ENCODE results near the gene DGKI. TPM values are rescaled to one million over a fixed set of nuclear protein-coding genes. Genes with fewer than 3 reads are reported as not detected.
A peak's percentile ranks its signal among the peaks of the same experiment; 100 is the strongest.

DGKI gene
- total and polyA plus RNA-seq, 2 donors (not counting 1 experiment from before 2014, with no cell fraction given) = not detected

DNA sequence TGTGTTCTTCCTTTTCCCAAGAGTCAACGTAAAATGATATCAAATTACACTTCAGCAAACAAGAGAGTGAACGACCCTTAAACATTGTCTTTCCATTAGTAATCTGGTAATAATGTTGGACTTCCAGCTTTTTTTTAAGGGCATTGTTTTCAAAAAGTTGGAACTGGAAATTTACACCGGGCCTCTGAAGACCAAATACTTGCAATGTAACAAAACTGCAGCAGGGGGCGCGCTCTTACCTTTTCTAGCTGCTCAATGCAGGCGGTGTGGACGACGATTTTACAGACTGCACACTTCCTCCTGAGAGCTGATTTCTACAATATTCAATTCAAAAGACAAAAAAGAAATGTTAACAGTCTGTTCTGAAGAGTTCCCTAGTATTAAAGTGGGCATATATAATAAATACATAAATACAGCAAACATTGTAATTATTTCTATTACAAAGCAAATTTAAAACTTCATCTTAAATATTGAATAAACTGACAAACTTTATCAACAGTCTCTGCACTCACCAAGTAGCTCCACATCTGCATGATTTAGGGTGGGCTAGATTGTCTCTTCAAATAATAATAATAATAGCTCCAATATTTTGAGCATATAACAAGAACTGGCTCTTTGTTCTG is 190.4 kb downstream of the DGKI start:
- Histone ChIP-seq H3K4me2 (replicated peaks; ENCODE audit: low read depth, low read length, poor library complexity, severe bottlenecking) (no peak overlapping the region), H3K36me3 (replicated peaks in 1 of 2; ENCODE audit: control extremely low read depth in 1 of 2, control insufficient read depth in 1 of 2, extremely low read depth in 1 of 2, insufficient read depth in 2 of 2, low read length in 1 of 2) (no peaks in the 10 kb centered on the region), H3K9me3 (ENCODE audit: control extremely low read depth in 1 of 3, control insufficient read depth in 2 of 3, insufficient read depth in 1 of 3, low read length in 2 of 3) (no peaks in the 10 kb centered on the region), H3K27me3 (replicated peaks in 1 of 4; ENCODE audit: control extremely low read depth in 1 of 4, control insufficient read depth in 3 of 4, insufficient read depth in 4 of 4, low read length in 3 of 4) (no peaks in the 10 kb centered on the region), H3K9ac (ENCODE audit: low read length) (no peak overlapping the region), H3K27ac (ENCODE audit: low read length in 2 of 2) (no peak overlapping the region), H4K20me1 (ENCODE audit: control insufficient read depth, insufficient read depth, low read length, poor library complexity, severe bottlenecking) (no peaks in the 10 kb centered on the region), H2AFZ (ENCODE audit: insufficient read depth, low read depth, low read length, poor library complexity, severe bottlenecking) (no peak overlapping the region), H3K4me1 (ENCODE audit: control insufficient read depth in 2 of 2, insufficient read depth in 2 of 2, low read length in 2 of 2) (no peaks in the 10 kb centered on the region), H3K79me2 (ENCODE audit: control insufficient read depth, insufficient read depth, low read length) (no peaks in the 10 kb centered on the region), H3K4me3 (ENCODE audit: control extremely low read depth in 1 of 5, extremely low read depth in 1 of 5, insufficient read depth in 1 of 5, low read depth in 2 of 5, low read length in 4 of 5) (no peak overlapping the region)
- DNase-seq = peak; percentile 51
- Mint-ChIP-seq H3K4me3 (no peak overlapping the region), H3K9me3 (ENCODE audit: insufficient read depth) (no peaks in the 10 kb centered on the region), H3K27me3 (peaks cover 7% of the 10 kb centered on the region), H3K27ac (no peak overlapping the region), H3K4me1 (no peaks in the 10 kb centered on the region)
- peak; percentile 33 for ATAC-seq (ENCODE audit: low read depth)
- intact Hi-C loops (cut with micrococcal nuclease) = no loop called here
- POLR2A ChIA-PET = no interaction called here
- WGBS (ENCODE audit: insufficient coverage) = 0% methylated on average over 3 of the region's 8 CpGs
- CTCF ChIA-PET = interaction anchor here (0.7 to 2.2 kb wide), 11 partner anchors 9 to 1082 kb away, joined by 3 to 9 read pairs (median 3); no protein-coding TSS in a partner anchor
- peak; percentile 75 for TF ChIP-seq CTCF (IDR thresholded peaks at IDR 0.05)
- TF ChIP-seq EZH2 (IDR thresholded peaks at IDR 0.05; ENCODE audit: borderline replicate concordance, insufficient read depth, low read depth, low read length, poor library complexity, severe bottlenecking) = no peak

DNA sequence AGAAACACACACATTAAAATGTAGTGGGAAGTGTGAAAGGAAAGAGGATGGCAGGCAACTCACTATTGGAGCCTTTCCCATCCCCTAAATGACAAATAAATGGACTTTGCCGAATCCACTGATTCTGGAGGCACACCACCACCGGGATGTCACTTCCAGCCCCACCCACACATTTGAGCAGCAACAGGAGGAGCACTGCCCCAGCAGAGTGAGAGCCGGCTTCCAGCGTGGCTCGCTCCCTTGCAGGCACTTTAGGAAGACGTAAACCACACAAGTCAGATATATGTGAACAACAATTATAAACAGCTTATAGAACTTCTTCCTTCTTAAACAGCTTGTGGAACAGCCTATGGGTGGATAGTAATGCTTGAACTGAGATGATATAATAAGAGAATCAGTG is 191.0 kb downstream of the DGKI start:
- H3K9me3 Mint-ChIP-seq (ENCODE audit: insufficient read depth) = no peaks in the 10 kb centered on the region
- no peaks in the 10 kb centered on the region for H3K4me1 Mint-ChIP-seq
- ChIA-PET POLR2A (no interaction called here), CTCF (interaction anchor here (0.7 to 2.2 kb wide), 12 partner anchors 9 to 1083 kb away, joined by 3 to 9 read pairs (median 3); no protein-coding TSS in a partner anchor)
- Histone ChIP-seq H3K9ac (ENCODE audit: low read length) (no peak overlapping the region), H3K4me2 (replicated peaks; ENCODE audit: low read depth, low read length, poor library complexity, severe bottlenecking) (no peak overlapping the region), H3K36me3 (replicated peaks in 1 of 2; ENCODE audit: control extremely low read depth in 1 of 2, control insufficient read depth in 1 of 2, extremely low read depth in 1 of 2, insufficient read depth in 2 of 2, low read length in 1 of 2) (no peaks in the 10 kb centered on the region), H4K20me1 (ENCODE audit: control insufficient read depth, insufficient read depth, low read length, poor library complexity, severe bottlenecking) (no peaks in the 10 kb centered on the region), H2AFZ (ENCODE audit: insufficient read depth, low read depth, low read length, poor library complexity, severe bottlenecking) (no peak overlapping the region), H3K4me1 (ENCODE audit: control insufficient read depth in 2 of 2, insufficient read depth in 2 of 2, low read length in 2 of 2) (no peaks in the 10 kb centered on the region), H3K79me2 (ENCODE audit: control insufficient read depth, insufficient read depth, low read length) (no peaks in the 10 kb centered on the region), H3K27me3 (replicated peaks in 1 of 4; ENCODE audit: control extremely low read depth in 1 of 4, control insufficient read depth in 3 of 4, insufficient read depth in 4 of 4, low read length in 3 of 4) (no peaks in the 10 kb centered on the region), H3K4me3 (ENCODE audit: control extremely low read depth in 1 of 5, extremely low read depth in 1 of 5, insufficient read depth in 1 of 5, low read depth in 2 of 5, low read length in 4 of 5) (no peak overlapping the region), H3K9me3 (ENCODE audit: control extremely low read depth in 1 of 3, control insufficient read depth in 2 of 3, insufficient read depth in 1 of 3, low read length in 2 of 3) (no peaks in the 10 kb centered on the region), H3K27ac (ENCODE audit: low read length in 2 of 2) (no peak overlapping the region)
- ATAC-seq (ENCODE audit: low read depth) (no peak), DNase-seq (no peak)
- no peak overlapping the region for H3K27ac Mint-ChIP-seq
- no CpG with 5 or more reads among the region's 6 CpGs for whole genome bisulfite sequencing (ENCODE audit: insufficient coverage)
- TF ChIP-seq CTCF (IDR thresholded peaks at IDR 0.05) = no peak
- TF ChIP-seq EZH2 (IDR thresholded peaks at IDR 0.05; ENCODE audit: borderline replicate concordance, insufficient read depth, low read depth, low read length, poor library complexity, severe bottlenecking) = no peak
- H3K27me3 Mint-ChIP-seq = peaks cover 7% of the 10 kb centered on the region
- no peak overlapping the region for H3K4me3 Mint-ChIP-seq
- intact Hi-C loops (cut with micrococcal nuclease) = no loop called here

Measured in B cell (primary cell).